Cardiac fibroblast (primary cell): ENCODE data around the gene THRB.

Experiments used
- DNase-seq, 2 donors: peaks; one replicate each; pipeline versions ENCODE4 v3.0.0 to v3.0.0-alpha.2; 2010; ENCODE audit warnings: low read depth in 2 of 2
- H3K4me3 ChIP-seq, 2 donors: replicated peaks in 1 of 2; 1 replicate in 1 of 2; 2 replicates in 1 of 2; pipeline ENCODE4 v1.5.1; 2011; ENCODE audit warnings: low read depth in 2 of 2, low read length in 2 of 2, mild to moderate bottlenecking in 2 of 2, moderate library complexity in 1 of 2
- CTCF ChIP-seq: IDR thresholded peaks from one replicate; pipeline ENCODE4 v1.5.1; 2011; ENCODE audit warnings: low read depth, mild to moderate bottlenecking, low read length, inconsistent platforms

Gene THRB

DNA sequence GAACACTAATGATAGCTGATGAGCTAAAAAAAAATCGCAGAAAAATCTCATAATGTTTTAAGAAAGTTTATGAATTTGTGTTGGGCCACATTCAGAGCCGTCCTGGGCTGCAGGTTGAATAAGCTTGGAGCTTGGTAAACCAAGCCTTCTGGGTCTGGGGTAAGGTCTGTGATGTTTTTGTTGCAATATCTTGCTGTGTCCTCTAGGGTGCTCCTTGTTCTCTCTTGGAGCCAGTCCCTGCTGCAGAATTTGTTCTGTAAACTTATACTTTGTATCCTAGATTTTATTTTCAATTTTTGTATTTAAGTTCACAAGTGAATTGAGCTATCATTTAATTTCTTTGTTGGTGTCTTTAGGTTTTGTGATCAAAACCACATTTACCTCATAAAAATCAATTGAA is 405.9 kb downstream of the THRB start:
- TF ChIP-seq CTCF, result peak; percentile 61
- DNase-seq, result peak; percentile 49 to 68
- no peak overlapping the region for H3K4me3 ChIP-seq

DNA sequence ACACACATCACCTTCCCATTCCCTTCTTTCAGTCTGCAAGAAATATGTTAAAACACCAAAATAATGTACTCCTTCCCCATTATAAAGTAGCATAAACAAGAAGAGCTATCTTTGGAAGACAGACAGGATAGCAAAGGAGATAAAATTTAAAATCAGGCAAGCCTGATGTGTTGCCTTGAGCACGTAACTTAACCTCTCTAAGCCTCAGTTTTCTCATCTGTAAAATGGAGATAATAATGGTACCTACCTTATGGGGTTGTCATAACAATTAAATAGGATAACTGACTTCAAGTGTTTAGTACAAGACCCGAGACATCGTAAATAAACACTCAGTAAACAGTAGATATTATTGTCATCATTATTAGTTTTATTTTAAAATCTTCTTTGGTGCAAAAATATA is 407.2 kb downstream of the THRB start:
- no peak for TF ChIP-seq CTCF
- no peak overlapping the region for H3K4me3 ChIP-seq
- no peak for DNase-seq

- no peak overlapping the region for H3K4me3 ChIP-seq
- peak; percentile 26 to 59 for DNase-seq
- TF ChIP-seq CTCF, result no peak
Observed at GRCh38 chr3:24086617-24087404, 407.8 kb downstream of the THRB start.

DNA sequence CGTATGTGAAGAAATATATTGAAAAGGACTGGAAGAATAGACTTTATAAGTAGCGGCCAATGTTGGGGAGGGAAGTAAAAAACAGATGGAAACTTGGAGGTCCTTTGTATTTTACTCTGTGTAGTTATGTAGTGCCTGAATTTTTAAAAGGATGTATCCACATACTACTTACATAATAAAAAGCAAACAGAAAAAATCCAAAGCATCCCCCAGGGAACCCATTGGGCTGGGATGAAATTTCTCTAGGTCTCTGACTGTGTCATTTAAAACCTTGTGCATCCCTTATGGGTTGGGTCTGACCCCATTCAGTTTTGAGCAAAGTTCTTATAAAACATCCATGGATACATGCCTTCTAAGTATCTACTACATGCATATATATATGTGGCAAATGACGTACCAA is 408.4 kb downstream of the THRB start:
- no peak overlapping the region for H3K4me3 ChIP-seq
- DNase-seq, result no peak
- no peak for TF ChIP-seq CTCF

- DNase-seq, result no peak
- no peak overlapping the region for H3K4me3 ChIP-seq
Observed at GRCh38 chr3:24072193-24072592, 422.5 kb downstream of the THRB start.

DNA sequence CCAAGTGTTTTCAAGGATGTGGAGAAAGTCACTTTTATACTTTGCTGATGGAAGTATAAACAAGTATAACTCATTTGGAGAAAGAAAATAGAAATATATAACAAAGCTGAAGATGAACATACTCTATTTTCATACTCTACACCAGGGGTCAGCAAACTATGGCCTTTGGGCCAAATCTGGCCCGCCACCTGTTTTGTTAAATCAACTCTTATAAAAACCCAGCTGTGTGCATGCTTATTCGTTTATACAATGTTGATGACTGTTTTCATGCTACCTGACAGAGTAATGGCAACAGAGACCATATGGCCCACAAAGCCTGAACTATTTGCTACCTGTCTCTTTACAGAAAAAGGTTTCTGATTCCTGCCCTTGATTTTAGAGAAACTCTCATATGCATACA is 425.6 kb downstream of the THRB start:
- H3K4me3 ChIP-seq, result no peak overlapping the region
- TF ChIP-seq CTCF, result no peak
- DNase-seq, result peak in 1 of 2 donors; percentile 32

More at GRCh38 chr3:24072193-24072592, 422.5 kb downstream of the THRB start:
- TF ChIP-seq CTCF, result no peak

GRCh38 chr3:24067483-24067882 is 427.2 kb downstream of the THRB start:
- no peak overlapping the region for H3K4me3 ChIP-seq
- peak; percentile 11 to 42 for DNase-seq
- no peak for TF ChIP-seq CTCF
